ENCODE results near the gene IGSF3.

DNA sequence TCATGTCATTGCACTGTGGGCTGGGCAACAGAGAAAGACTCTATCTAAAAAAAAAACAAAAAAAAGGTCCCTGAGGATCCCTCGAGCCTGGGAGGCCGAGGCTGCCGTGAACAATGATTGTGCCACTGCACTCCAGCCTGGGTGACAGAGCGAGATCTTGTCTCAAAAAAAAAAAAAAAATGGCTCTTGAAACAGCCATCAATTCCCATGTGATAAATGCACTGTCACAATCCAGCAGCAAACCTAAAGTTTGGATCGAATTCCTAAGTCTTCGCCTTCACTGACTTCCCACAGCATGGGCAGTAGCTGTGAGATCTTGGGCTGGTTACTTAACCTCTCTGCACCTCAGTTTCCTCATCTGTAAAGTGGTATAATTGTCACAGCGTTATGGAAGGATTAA is 43.5 kb downstream of the IGSF3 start:
- TF ChIP-seq, protein P1, sequence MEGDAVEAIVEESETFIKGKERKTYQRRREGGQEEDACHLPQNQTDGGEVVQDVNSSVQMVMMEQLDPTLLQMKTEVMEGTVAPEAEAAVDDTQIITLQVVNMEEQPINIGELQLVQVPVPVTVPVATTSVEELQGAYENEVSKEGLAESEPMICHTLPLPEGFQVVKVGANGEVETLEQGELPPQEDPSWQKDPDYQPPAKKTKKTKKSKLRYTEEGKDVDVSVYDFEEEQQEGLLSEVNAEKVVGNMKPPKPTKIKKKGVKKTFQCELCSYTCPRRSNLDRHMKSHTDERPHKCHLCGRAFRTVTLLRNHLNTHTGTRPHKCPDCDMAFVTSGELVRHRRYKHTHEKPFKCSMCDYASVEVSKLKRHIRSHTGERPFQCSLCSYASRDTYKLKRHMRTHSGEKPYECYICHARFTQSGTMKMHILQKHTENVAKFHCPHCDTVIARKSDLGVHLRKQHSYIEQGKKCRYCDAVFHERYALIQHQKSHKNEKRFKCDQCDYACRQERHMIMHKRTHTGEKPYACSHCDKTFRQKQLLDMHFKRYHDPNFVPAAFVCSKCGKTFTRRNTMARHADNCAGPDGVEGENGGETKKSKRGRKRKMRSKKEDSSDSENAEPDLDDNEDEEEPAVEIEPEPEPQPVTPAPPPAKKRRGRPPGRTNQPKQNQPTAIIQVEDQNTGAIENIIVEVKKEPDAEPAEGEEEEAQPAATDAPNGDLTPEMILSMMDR (IDR thresholded peaks at IDR 0.05), result no peak
- TF ChIP-seq POLR2A (IDR thresholded peaks at IDR 0.05), result no peak

Data from Peyer's patch (tissue), 4 donors.